Measurements from ENCODE around the gene ELAVL2. TPM values are rescaled to one million over a fixed set of nuclear protein-coding genes. Genes with fewer than 3 reads are reported as not detected.

ELAVL2 gene
- total and polyA plus RNA-seq, 2 donors (not counting 3 experiments of a cell fraction or from before 2014, with no cell fraction given) = 0.06 to 0.20 TPM

GRCh38 chr9:23858234-23858633 lies 32.2 kb upstream of the ELAVL2 start:
- ChIA-PET CTCF (no interaction called here), POLR2A (no interaction called here)
- Histone ChIP-seq H3K27me3 (ENCODE audit: control insufficient read depth in 2 of 2, insufficient read depth in 2 of 2, low read length in 2 of 2) (no peaks in the 10 kb centered on the region), H3K27ac (ENCODE audit: insufficient read depth, low read depth, low read length) (no peak overlapping the region), H3K4me3 (replicated peaks in 1 of 3; ENCODE audit: insufficient read depth in 1 of 3, low read depth in 1 of 3, low read length in 3 of 3) (no peak overlapping the region), H3K79me2 (ENCODE audit: control insufficient read depth, insufficient read depth, low read length) (no peaks in the 10 kb centered on the region), H3K9me1 (replicated peaks; ENCODE audit: control insufficient read depth, extremely low read depth, insufficient read depth, low read length) (no peaks in the 10 kb centered on the region), H3K4me2 (ENCODE audit: insufficient read depth, low read length) (no peak overlapping the region), H4K20me1 (replicated peaks; ENCODE audit: control insufficient read depth, extremely low read depth, insufficient read depth, low read length) (no peaks in the 10 kb centered on the region), H3K4me1 (ENCODE audit: control insufficient read depth, extremely low read depth, insufficient read depth, low read length) (no peaks in the 10 kb centered on the region), H3K36me3 (ENCODE audit: control insufficient read depth in 2 of 2, extremely low read depth in 1 of 2, insufficient read depth in 2 of 2, low read length in 2 of 2) (no peaks in the 10 kb centered on the region), H3K9ac (replicated peaks; ENCODE audit: extremely low read depth, insufficient read depth, low read length) (no peak overlapping the region), H2AFZ (ENCODE audit: low read depth, low read length) (no peak overlapping the region), H3K9me3 (replicated peaks; ENCODE audit: control insufficient read depth, insufficient read depth, low read length) (no peaks in the 10 kb centered on the region)
- DNase-seq (ENCODE audit: low read depth, low spot score) (no peak), FAIRE-seq (no peak)
- BruUV-seq (replicated peaks) = no TSS peak
- dilution Hi-C loops (cut with MboI; ENCODE audit: extremely low pct_ligation_motif_present, low sequenced_read_pairs) = no loop called here
- TF ChIP-seq POLR2A (IDR thresholded peaks at IDR 0.05; ENCODE audit: low read depth, low read length) (no peak), POLR2AphosphoS5 (IDR thresholded peaks at IDR 0.05; ENCODE audit: insufficient read depth, low read depth, low read length) (no peak)
- intact Hi-C loops (cut with micrococcal nuclease) = no loop called here

DNA sequence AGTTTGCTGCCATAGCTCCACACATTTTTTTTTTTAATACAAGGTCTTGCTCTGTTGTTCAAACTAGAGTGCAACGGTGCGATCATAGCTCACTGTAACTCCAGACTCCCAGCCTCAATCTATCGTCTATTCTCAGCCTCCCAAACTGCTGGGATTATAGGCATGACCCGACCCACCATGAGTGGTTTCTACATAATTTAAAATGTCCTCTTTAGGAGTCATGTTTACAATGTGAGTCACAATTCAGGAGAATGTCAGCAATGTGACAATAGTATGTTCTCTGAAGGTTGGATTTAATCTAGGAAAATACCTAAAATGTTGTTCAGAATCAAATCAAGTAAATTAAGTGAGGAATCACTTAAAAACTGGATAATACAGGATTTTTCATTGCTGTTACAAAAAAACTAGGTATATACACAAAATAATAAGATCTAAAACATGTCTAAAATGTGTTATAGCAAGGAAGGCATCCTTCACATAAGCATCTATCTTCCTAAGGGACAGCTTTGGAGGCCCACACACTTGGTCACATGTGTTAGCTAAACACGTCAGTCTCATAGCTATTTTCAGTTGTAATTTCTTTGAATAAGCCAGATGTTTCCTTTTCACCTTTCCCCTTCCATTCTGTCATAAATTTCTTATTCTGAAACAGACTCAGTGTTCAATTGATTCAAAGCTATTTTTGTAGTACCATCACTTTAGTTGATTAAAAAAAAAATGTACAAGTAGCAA lies 30.0 kb upstream of the ELAVL2 start:
- dilution Hi-C loops (cut with MboI; ENCODE audit: extremely low pct_ligation_motif_present, low sequenced_read_pairs) (no loop called here), intact Hi-C loops (cut with micrococcal nuclease) (no loop called here)
- no peaks in the 10 kb centered on the region for H3K79me2 ChIP-seq (ENCODE audit: control insufficient read depth, insufficient read depth, low read length)
- H3K27ac ChIP-seq (ENCODE audit: insufficient read depth, low read depth, low read length) = no peak overlapping the region
- TF ChIP-seq CTCF (IDR thresholded peaks at IDR 0.05; ENCODE audit: extremely low read depth in 1 of 2, insufficient read depth in 1 of 2, low read depth in 1 of 2, low read length in 2 of 2) (no peak), EZH2 (IDR thresholded peaks at IDR 0.05; ENCODE audit: borderline replicate concordance, low read depth, low read length, severe bottlenecking) (no peak), MAX (IDR thresholded peaks at IDR 0.05; ENCODE audit: insufficient read depth, insufficient read length) (no peak), FOS (IDR thresholded peaks at IDR 0.05; ENCODE audit: borderline replicate concordance, insufficient read depth, low read length) (no peak), POLR2AphosphoS5 (IDR thresholded peaks at IDR 0.05; ENCODE audit: insufficient read depth, low read depth, low read length) (no peak), JUN (IDR thresholded peaks at IDR 0.05; ENCODE audit: borderline replicate concordance, insufficient read depth, insufficient read length, low read depth) (no peak)
- H4K20me1 ChIP-seq (replicated peaks; ENCODE audit: control insufficient read depth, extremely low read depth, insufficient read depth, low read length) = no peaks in the 10 kb centered on the region
- BruUV-seq (replicated peaks) = no TSS peak
- FAIRE-seq = no peak
- H3K9ac ChIP-seq (replicated peaks; ENCODE audit: extremely low read depth, insufficient read depth, low read length) = no peak overlapping the region
- DNase-seq (ENCODE audit: low read depth, low spot score) = no peak
- H3K4me2 ChIP-seq (ENCODE audit: insufficient read depth, low read length) = no peak overlapping the region
- peaks cover 0 to 8% of the 10 kb centered on the region in 2 experiments for H3K27me3 ChIP-seq (ENCODE audit: control insufficient read depth in 2 of 2, insufficient read depth in 2 of 2, low read length in 2 of 2)
- POLR2A ChIA-PET = no interaction called here
- no peaks in the 10 kb centered on the region for H3K9me3 ChIP-seq (replicated peaks; ENCODE audit: control insufficient read depth, insufficient read depth, low read length)
- H3K9me1 ChIP-seq (replicated peaks; ENCODE audit: control insufficient read depth, extremely low read depth, insufficient read depth, low read length) = no peaks in the 10 kb centered on the region
- H2AFZ ChIP-seq (ENCODE audit: low read depth, low read length) = no peak overlapping the region
- no peaks in the 10 kb centered on the region for H3K4me1 ChIP-seq (ENCODE audit: control insufficient read depth, extremely low read depth, insufficient read depth, low read length)
- no peaks in the 10 kb centered on the region for H3K36me3 ChIP-seq (ENCODE audit: control insufficient read depth in 2 of 2, extremely low read depth in 1 of 2, insufficient read depth in 2 of 2, low read length in 2 of 2)
- CTCF ChIA-PET = no interaction called here
- no peak overlapping the region for H3K4me3 ChIP-seq (replicated peaks in 1 of 3; ENCODE audit: insufficient read depth in 1 of 3, low read depth in 1 of 3, low read length in 3 of 3)

All from endothelial cell of umbilical vein (primary cell).